ENCODE measurements around the gene HPX.

HPX gene, protein sequence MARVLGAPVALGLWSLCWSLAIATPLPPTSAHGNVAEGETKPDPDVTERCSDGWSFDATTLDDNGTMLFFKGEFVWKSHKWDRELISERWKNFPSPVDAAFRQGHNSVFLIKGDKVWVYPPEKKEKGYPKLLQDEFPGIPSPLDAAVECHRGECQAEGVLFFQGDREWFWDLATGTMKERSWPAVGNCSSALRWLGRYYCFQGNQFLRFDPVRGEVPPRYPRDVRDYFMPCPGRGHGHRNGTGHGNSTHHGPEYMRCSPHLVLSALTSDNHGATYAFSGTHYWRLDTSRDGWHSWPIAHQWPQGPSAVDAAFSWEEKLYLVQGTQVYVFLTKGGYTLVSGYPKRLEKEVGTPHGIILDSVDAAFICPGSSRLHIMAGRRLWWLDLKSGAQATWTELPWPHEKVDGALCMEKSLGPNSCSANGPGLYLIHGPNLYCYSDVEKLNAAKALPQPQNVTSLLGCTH

DNA sequence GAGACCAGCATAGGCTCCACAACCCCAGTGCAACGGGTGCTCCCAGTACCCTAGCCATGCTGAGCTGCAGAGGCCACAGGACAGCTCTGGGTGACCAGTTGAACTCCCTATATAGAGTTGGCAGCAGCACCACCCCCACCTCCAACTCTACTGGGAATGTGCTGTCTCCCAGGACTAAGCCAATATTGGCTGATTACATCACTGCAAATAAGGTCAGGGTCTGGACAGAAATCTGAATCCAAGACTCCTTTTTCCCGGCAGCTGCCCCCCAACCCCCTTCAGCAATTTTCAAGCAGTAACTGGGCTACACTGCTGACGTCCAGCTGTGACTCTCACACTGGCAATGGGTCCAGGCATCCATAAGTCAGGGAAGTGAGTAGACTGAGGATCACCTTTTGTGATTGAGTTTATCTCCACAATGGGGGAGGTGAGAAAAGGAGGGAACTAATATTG, at the start of gene HPX:
Gene HPX, minus strand, starts transcription at position 82 of the 453 bp plus-strand sequence. Its CDS starts 24 bp downstream, at position 58.
- H3K4me3 ChIP-seq (ENCODE audit: low read depth, low read length), result no peak within 1 kb of the TSS
- no peak for DNase-seq (ENCODE audit: low read depth)
- TF ChIP-seq, protein P1, sequence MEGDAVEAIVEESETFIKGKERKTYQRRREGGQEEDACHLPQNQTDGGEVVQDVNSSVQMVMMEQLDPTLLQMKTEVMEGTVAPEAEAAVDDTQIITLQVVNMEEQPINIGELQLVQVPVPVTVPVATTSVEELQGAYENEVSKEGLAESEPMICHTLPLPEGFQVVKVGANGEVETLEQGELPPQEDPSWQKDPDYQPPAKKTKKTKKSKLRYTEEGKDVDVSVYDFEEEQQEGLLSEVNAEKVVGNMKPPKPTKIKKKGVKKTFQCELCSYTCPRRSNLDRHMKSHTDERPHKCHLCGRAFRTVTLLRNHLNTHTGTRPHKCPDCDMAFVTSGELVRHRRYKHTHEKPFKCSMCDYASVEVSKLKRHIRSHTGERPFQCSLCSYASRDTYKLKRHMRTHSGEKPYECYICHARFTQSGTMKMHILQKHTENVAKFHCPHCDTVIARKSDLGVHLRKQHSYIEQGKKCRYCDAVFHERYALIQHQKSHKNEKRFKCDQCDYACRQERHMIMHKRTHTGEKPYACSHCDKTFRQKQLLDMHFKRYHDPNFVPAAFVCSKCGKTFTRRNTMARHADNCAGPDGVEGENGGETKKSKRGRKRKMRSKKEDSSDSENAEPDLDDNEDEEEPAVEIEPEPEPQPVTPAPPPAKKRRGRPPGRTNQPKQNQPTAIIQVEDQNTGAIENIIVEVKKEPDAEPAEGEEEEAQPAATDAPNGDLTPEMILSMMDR (IDR thresholded peaks at IDR 0.05; ENCODE audit: insufficient read depth, low read depth, low read length, missing control alignments), result no peak

DNA sequence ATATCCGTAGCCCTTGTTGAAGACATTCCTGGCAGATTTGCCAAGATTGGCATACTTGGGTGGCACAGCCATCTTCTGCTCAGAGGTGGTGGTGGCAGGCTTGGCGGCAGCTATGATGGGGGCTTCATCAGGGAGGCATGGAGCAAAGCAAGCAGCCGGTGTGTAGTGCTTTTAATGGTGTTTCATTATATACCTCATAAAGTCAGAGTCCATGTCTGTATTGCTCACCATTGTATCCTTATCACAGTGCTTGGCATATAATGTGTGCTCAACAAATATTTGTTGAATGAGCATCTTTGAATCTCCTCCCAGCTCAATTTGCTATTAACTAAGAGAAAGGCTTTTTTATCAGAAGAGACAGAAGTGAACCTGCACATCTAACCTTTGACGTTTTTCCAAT, 48.5 kb upstream of the HPX start:
- no peak overlapping the region for H3K4me3 ChIP-seq (ENCODE audit: low read depth, low read length)
- TF ChIP-seq, protein P1 (IDR thresholded peaks at IDR 0.05; ENCODE audit: insufficient read depth, low read depth, low read length, missing control alignments), result no peak
- DNase-seq (ENCODE audit: low read depth), result no peak

DNA sequence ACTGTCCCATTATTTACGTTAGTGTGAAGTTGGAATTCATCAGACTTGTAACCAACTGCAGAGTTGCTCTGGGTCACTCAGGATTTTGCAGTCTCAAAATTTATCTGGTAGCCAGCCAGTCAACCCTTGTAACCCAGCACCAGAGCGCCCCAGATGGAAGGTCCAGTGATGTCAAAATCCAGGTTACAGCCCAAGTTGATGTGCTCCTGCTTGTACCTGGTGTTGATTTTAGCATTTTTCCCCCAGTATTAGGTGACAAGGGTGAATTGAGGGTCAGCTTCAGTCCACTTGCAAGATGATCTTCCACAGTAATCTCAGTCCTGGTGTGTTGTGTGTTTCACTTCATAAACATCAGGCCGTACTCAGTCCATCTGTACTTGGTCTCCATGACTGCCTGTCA, 48.0 kb upstream of the HPX start:
- TF ChIP-seq, protein P1 (IDR thresholded peaks at IDR 0.05; ENCODE audit: insufficient read depth, low read depth, low read length, missing control alignments), result no peak
- DNase-seq (ENCODE audit: low read depth), result no peak
- H3K4me3 ChIP-seq (ENCODE audit: low read depth, low read length), result no peak overlapping the region

DNA sequence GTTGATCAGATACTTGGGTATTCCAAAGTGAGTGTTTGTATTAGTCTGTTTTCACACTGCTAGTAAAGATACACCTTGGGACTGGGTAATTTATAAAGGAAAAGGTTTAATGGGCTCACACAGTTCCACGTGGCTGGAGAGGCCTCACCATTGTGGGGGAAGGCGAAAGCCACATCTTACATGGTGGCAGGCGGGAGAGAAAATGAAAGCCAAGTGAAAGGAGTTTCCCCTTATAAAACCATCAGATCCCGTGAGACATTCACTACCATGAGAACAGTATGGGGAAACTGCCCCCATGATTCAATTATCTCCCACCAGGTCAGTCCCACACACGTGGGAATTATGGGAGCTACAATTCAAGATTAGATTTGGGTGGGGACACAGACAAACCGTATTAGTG, 47.6 kb upstream of the HPX start:
- TF ChIP-seq, protein P1 (IDR thresholded peaks at IDR 0.05; ENCODE audit: insufficient read depth, low read depth, low read length, missing control alignments), result no peak
- no peak for DNase-seq (ENCODE audit: low read depth)
- H3K4me3 ChIP-seq (ENCODE audit: low read depth, low read length), result no peak overlapping the region

DNA sequence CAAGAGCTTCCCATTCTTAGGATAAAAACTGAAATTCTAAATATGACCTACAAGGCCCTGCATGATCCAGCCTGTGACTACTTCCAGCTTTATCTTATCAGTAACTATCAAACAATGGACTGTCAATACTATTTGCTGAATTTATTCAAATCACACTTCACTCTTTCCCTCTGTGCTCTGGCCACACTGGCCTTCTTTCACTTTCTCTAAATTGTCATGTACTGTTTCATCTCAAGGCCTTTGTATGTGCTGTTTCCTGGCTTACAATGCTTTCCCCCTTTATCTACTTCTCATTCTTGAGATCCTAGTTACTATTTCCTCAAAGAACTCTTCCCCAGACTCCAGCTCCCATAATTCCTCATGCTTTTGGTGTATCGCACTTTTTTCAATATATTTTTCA, 46.2 kb upstream of the HPX start:
- no peak overlapping the region for H3K4me3 ChIP-seq (ENCODE audit: low read depth, low read length)
- no peak for DNase-seq (ENCODE audit: low read depth)
- TF ChIP-seq, protein P1 (IDR thresholded peaks at IDR 0.05; ENCODE audit: insufficient read depth, low read depth, low read length, missing control alignments), result no peak

DNA sequence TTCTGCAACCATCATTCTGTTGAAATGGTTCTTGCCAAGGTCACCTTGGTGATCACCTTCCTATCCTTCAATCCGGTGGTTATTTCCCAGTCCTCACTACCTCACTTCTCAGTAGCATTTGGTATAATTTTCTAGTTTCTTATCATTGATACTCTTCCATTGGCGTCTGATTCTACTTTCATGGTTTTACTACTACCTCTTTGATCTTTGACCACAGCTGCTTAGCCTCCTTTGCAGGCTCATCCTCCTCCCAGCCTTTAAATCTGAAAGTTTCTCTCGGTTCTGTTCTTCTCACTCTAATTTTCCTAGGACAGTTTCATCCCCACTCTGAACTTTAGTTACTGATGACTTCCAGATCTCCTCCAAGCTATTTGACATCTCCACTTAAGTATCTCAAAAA, 45.5 kb upstream of the HPX start:
- no peak for DNase-seq (ENCODE audit: low read depth)
- TF ChIP-seq, protein P1 (IDR thresholded peaks at IDR 0.05; ENCODE audit: insufficient read depth, low read depth, low read length, missing control alignments), result no peak

More for the DNA sequence above, 45.5 kb upstream of the HPX start:
- H3K4me3 ChIP-seq (ENCODE audit: low read depth, low read length), result no peak overlapping the region
